ENCODE measurements around the gene KCNAB1. TPM values are rescaled to one million over a fixed set of nuclear protein-coding genes. Genes with fewer than 3 reads are reported as not detected.

KCNAB1 gene
- total and polyA plus RNA-seq, 2 of the 8 experiments (the other 6 are each of a cell fraction or from before 2014, with no cell fraction given) = 0.51 to 2.3 TPM

DNA sequence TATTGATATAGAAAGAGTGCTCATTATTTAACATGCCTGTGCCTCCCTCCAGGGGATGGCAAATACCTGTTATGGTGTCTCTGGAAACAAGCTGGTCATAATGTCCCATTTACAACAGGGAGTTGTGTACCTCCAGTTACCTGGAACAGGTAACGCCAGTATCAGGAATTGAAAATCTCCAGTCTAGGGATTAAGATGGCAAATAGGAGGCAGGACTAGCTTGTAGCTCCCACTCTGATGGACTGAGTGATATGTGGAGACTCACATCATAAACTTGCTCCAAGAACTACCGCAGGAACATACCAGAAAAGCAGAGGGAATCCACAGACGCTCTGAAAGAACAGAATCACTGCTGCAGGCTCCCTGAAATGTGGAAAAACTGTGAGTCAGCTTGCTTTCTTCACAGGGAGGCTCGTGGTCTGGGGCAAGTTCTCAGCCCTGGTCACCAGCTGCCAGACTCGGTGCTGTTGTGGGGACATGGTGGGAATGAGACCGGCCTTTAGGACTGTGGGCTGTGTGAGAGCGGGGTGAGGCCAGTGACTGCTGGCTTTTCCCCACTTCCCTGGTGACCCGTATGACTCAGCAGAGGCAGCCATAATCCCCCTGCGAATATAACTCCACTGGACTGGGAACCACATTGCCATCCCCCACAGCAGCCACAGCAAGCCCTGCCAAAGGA is 97.4 kb downstream of the KCNAB1 start:
- Histone ChIP-seq H2AFZ (ENCODE audit: low read length) (peak overlapping the region; percentile 49), H3K27me3 (replicated peaks in 1 of 4; ENCODE audit: control insufficient read depth in 3 of 4, extremely low read depth in 1 of 4, insufficient read depth in 3 of 4, low read length in 3 of 4) (no peaks in the 10 kb centered on the region), H3K79me2 (ENCODE audit: control insufficient read depth in 1 of 2, insufficient read depth in 2 of 2, low read length in 2 of 2) (no peaks in the 10 kb centered on the region), H4K8ac (ENCODE audit: extremely low read depth, insufficient read depth, low read length) (no peak overlapping the region), H3K4me3 (ENCODE audit: extremely low read depth in 1 of 4, insufficient read depth in 2 of 4, low read depth in 3 of 4, low read length in 4 of 4) (no peak overlapping the region), H3K14ac (ENCODE audit: insufficient read length) (no peak overlapping the region), H4K91ac (replicated peaks; ENCODE audit: insufficient read length, low read length) (no peak overlapping the region), H3K36me3 (ENCODE audit: control insufficient read depth in 2 of 4, insufficient read depth in 4 of 4, low read length in 3 of 4) (no peaks in the 10 kb centered on the region; a peak in 1 of 8 replicates), H2BK20ac (ENCODE audit: low read length) (no peak overlapping the region), H2BK12ac (ENCODE audit: low read depth, low read length) (peak overlapping the region; percentile 87; the same call in 1 of the 2 replicates), H2BK120ac (replicated peaks; ENCODE audit: low read depth, low read length) (no peak overlapping the region), H3K4me2 (ENCODE audit: insufficient read depth in 1 of 2, low read depth in 2 of 2, low read length in 2 of 2) (no peak overlapping the region), H3K56ac (replicated peaks; ENCODE audit: insufficient read length, low read depth, low read length) (no peak overlapping the region), H3K9ac (replicated peaks in 1 of 4; ENCODE audit: extremely low read depth in 1 of 4, low read depth in 3 of 4, low read length in 3 of 4) (no peak overlapping the region), H3K23me2 (ENCODE audit: low read depth, low read length) (no peaks in the 10 kb centered on the region), H4K20me1 (replicated peaks in 1 of 2; ENCODE audit: control insufficient read depth in 1 of 2, insufficient read depth in 2 of 2, low read length in 2 of 2) (peaks cover 0 to 1% of the 10 kb centered on the region in 2 experiments), H3K9me3 (ENCODE audit: insufficient read depth in 2 of 2, low read depth in 1 of 2, low read length in 1 of 2) (no peaks in the 10 kb centered on the region), H3K4ac (replicated peaks; ENCODE audit: insufficient read length, low read depth, low read length) (no peak overlapping the region), H2AK5ac (ENCODE audit: low read depth, low read length) (no peak overlapping the region), H2BK5ac (ENCODE audit: low read depth, low read length) (no peak overlapping the region), H3K79me1 (ENCODE audit: low read depth, low read length) (no peaks in the 10 kb centered on the region), H3K27ac (ENCODE audit: low read depth, low read length) (no peak overlapping the region), H2BK15ac (ENCODE audit: low read length) (no peak overlapping the region), H3K23ac (ENCODE audit: insufficient read length) (no peak overlapping the region), H3K18ac (ENCODE audit: extremely low read depth, low read length) (no peak overlapping the region; the same call in 1 of the 2 replicates), H4K5ac (ENCODE audit: insufficient read length, low read depth, low read length) (no peak overlapping the region), H3K4me1 (replicated peaks in 1 of 4; ENCODE audit: control insufficient read depth in 3 of 4, insufficient read depth in 4 of 4, low read length in 3 of 4) (no peaks in the 10 kb centered on the region)
- 89% methylated on average over 9 of the region's 9 CpGs; no CpG with 5 or more reads in 1 of the 2 experiments for WGBS, 2 experiments (ENCODE audit: extremely low coverage in 1 of 2, insufficient coverage in 1 of 2, insufficient read length in 1 of 2, insufficient replicate concordance in 2 of 2, low coverage in 1 of 2, low lambda C conversion rate in 2 of 2, missing lambda C conversion rate in 1 of 2)
- CTCF ChIA-PET (ENCODE audit: partially characterized antibody) = interaction anchor here (0.7 to 1.9 kb wide), 3 partner anchors 59 to 165 kb away, joined by 3 to 5 read pairs (median 3); no protein-coding TSS in a partner anchor
- POLR2A ChIA-PET (ENCODE audit: partially characterized antibody) = no interaction called here
- no peak for DNase-seq (ENCODE audit: low read depth in 1 of 2, low spot score in 2 of 2)
- FAIRE-seq = no peak
- TF ChIP-seq SP2 (IDR thresholded peaks at IDR 0.05; ENCODE audit: low read length) (no peak), HDAC2 (IDR thresholded peaks at IDR 0.05; ENCODE audit: borderline replicate concordance in 1 of 2, low read depth in 2 of 2, low read length in 2 of 2) (no peak), POLR2AphosphoS5 (IDR thresholded peaks at IDR 0.05; ENCODE audit: low read depth, low read length) (no peak), KDM1A (IDR thresholded peaks at IDR 0.05; ENCODE audit: borderline replicate concordance, low read length) (no peak), SP1 (IDR thresholded peaks at IDR 0.05; ENCODE audit: low read depth, low read length) (no peak), ASH2L (IDR thresholded peaks at IDR 0.05; ENCODE audit: low read length) (no peak), TBP (IDR thresholded peaks at IDR 0.05; ENCODE audit: low read depth, low read length) (no peak), CEBPB (IDR thresholded peaks at IDR 0.05; ENCODE audit: low read depth, low read length) (no peak), TAF1 (IDR thresholded peaks at IDR 0.05; ENCODE audit: low read depth, low read length) (no peak), NANOG (IDR thresholded peaks at IDR 0.05; ENCODE audit: insufficient read depth, low read depth, low read length, poor library complexity, severe bottlenecking) (no peak), SUZ12 (IDR thresholded peaks at IDR 0.05; ENCODE audit: low read length) (no peak)
- TF ChIP-seq, protein P1, sequence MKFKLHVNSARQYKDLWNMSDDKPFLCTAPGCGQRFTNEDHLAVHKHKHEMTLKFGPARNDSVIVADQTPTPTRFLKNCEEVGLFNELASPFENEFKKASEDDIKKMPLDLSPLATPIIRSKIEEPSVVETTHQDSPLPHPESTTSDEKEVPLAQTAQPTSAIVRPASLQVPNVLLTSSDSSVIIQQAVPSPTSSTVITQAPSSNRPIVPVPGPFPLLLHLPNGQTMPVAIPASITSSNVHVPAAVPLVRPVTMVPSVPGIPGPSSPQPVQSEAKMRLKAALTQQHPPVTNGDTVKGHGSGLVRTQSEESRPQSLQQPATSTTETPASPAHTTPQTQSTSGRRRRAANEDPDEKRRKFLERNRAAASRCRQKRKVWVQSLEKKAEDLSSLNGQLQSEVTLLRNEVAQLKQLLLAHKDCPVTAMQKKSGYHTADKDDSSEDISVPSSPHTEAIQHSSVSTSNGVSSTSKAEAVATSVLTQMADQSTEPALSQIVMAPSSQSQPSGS (IDR thresholded peaks at IDR 0.05; ENCODE audit: low read length) = no peak

Data from H1 (cell line).